Suppressor macrophage treated with lipopolysaccharide for 1 hour (primary cell): ENCODE measurements around the gene RNF207.

ENCODE experiments used
- DNase-seq, 3 donors: peaks; one replicate each; pipeline ENCODE4 v3.0.0-alpha.2; 2020 to 2022

The RNF207 gene

DNA sequence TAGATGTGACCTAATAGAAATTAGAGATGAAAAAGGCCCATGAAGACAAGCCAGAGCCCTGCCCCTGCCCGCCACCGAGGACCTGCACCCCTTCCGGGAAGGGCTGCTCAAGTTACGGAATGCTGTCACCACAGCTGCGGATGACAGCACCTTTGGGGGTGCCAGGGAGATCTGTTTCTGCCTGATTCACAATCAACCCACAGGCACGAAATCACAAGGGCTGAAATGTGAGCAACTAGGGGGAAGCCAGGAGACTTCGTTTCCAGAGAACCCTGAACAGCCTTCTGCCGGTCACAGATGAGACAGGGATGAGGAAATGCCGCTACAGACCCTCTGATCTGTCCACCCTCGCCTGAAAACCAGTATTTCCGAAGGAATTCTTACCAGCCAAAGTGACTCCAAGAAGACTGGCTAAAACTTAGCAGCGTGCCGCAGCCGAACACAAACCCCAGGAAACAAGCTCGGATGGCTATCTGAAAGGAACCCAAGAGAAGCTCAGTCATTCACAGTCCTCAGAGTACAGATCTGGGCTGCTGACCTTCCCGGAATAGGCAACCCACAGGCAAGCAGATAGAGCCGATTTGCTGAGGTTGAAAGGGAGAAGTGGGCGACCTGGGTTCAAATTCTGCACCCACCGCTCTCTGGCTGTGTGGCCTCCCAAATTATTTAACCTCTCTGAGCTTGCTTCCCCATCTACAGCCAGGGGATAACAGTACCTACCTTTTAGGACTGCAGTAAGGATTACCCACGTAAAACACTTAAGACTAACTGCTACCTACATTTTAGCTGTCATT, 28.8 kb downstream of the RNF207 start:
- DNase-seq: no peak

DNA sequence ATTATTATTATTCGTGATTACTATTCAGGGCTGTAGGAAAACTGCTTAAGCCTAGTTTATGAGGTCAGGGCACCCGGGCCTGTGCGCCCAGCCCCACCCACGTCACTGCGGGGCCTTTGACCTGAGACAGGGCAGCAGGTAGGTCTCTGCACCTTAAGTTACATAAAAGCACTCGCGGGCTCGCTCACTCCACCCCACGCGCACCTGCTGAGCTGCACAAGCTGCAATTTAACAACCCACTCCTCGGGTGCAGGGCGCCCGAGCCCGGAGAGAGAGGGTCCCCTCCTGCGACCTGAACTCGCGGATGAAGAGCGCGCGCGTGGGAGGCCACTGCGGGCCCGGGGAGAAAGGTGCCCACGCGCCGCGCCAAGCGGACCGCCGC, 29.4 kb downstream of the RNF207 start:
- DNase-seq: no peak

DNA sequence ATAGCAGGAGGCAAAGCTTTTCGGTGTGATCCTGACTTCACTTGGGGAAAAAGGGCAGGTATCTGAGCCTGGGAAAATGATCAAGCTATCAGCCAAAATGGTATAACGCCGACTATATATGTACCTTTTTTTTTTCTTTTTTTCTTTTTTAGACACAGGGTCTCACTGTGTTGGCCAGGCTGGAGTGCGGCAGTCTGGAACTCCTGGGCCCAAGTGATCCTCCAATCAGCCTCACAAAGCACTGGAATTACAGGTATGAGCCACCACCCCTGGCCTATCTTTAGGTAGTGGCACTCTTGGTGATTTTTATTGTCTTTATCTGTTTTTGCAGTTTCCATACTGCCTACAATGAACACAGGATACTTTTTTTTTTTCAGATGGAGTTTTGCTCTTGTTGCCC, 31.2 kb downstream of the RNF207 start:
- no peak for DNase-seq

DNA sequence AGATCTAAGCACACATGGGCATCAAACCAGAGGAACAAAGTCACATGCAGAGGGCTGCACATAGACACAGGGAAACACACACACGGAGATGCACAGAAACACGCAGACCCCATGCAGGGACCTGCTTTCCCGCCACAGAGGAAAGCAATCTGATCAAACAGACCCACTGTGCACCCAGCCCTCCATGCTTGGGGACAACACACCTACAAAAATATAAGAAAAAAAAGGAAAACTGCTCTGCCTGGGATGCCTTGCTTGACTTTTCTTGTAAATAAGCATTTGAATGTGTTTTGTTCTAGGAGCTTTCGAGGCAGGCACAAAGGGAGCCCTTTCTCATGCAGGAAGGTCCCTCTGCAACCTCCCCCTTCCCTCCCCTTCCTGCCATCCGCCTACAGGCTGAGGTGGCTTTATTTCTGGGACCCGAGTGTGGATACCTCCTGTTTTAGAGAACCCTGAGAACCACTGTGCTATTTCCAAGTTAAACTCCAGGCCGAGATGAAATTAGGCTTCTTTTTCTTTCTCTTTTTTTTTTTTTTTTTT, 33.4 kb downstream of the RNF207 start:
- peak in 1 of 3 donors; percentile 32 for DNase-seq

DNA sequence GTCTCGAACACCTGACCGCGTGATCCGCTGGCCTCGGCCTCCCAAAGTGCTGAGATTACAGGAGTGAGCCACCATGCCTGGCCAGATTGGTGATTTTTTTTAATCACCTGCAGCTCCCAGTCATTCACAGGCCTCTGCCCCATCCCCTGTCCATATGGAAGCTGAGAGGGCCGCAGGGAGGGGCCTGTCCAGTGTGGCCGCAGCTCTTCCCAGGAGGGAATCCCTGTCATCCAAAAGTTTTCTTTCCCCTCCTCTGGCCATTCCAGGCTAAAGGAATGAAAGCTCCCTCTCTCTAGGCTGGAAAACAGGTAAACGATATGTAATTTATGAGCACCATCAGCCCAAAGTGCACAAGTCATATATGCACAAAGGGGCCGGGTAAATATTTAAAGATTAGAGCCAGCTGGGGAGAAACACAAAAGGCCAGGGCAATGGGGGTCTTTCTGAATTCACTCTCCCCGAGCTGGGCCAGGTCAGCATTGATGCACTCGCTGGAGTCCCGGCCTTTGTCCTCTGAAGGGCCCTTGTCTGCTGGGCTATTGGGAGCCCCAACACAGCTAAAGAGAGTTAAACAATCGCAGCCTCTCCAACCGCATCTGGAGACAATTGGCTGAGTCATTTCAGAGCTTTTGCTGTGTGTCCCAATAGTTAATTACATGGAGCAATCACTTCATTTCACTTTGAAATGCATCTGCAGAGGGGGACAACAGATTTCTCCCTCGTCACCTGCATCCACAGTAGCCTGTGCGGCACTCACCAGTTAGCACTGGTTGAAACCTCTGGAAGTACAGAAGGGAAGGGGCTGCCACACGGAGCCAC, 34.2 kb downstream of the RNF207 start:
- peak in 1 of 3 donors; percentile 20 for DNase-seq

DNA sequence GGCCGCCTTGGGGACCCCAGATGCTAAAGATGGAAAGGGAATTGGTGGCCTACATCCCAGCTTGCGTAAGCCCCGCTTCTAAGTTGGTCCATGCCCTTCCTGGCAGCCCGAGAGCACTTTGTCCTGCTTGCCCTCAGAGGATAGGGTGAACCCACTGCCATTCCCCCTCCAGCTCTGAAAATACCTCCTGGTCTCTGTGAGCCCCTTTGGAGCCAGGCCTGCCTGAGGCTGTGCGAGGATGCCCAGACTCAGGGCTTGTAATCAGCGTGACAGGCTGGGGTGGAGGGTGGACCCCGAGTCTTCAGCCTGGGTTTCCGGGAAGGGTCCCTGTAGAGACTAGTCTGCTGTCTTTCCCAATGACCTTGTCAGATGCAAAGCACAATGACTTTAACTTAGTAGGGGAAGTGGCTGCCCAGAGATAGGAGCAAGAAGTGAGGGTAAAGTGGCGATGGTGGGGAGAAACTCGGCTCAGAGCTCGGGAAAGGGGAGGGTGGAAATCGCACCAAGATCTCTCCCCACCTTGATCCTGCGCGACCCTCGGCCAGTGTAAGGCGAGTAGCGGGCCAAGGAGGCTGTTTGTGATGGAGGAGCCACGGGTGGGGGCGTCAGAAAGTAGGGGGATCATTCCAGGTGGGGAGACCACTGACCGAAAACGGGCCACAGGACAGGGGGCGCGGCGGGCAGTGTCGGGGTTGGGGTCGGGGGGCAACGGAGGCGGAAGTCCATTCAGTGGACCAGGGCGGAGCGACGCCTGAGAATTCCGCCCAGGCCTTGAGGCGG, 35.4 kb downstream of the RNF207 start:
- DNase-seq: no peak

DNA sequence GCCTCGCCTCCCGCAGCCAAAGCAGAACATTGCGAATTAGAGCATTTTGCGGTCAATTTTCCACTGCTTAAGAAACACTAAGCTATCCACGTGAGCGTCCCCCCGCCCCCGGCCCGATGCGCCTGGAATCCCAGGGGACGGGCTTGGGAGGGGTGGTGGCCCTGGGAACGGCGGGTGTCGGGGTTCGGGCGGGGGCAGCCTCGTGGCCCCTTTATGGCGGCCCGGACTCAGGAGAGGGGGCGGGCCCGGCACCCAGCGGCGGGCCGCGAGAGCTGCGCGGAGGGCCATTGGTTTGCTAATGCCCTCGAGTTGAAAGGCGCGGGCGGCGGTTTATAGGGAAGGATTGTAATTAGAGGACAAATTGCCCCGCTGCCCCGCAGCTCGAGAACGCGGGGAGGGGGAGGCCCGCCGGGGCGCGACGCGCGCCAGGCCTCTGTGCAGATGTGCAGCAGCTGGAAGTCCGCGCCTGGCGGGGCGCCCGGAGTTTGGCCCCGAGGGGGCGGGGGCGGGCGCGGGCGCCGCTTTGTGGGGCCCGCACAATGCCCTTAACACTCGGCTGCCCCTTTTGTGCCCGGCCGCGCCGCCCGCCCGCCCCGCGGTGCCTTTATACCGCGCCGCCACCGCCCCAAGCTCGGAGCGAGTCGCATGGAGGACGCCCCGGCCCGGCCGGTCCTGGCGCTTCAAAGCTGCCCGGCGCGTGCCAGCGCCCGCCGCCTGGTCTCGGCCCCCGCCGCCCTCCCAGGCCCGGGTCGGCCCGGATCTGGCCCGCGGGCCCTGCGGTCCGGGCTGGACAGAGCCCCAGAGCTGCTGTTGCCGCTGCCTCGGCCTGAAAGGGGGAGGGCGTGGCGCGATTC, 36.2 kb downstream of the RNF207 start:
- peak in 2 of 3 donors; percentile 21 to 52 for DNase-seq

DNA sequence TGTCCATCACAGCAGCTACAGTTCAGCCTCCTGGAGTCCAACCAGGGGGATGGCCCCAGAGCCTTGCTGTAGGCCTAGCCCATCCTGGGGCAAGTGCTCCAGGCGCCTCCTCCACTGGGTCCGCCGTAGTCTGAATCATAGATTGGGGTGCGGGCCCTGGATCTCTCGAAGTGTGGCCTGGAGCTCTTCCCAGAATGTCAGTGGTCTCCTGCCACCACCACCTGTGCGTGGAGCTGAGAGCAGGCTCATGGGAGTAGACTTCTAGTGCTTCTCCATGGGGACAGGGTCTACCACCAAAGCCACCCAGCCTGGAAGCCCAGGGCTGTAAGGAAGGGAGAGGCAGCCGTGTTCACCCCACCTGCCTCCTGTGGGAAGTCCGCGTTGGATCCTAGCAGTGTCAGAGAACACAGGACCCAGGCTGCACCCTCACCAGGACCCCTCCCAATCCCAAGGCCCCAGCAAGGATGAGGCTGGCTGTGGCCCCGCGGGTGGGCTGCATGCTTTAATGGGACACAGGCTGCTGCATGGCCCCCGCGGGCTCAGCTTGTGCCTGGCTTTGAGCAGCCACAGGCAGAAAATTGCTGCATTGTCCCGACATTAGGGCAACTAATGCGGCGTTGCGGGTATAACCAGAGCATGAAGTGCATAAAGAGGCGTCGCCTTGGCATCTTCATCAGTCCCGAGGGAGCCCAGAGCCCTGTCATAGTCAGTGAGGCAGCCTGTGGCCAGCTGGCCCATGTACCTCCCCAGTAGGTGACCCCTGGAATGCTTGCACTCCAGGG, 37.3 kb downstream of the RNF207 start:
- DNase-seq: no peak

DNA sequence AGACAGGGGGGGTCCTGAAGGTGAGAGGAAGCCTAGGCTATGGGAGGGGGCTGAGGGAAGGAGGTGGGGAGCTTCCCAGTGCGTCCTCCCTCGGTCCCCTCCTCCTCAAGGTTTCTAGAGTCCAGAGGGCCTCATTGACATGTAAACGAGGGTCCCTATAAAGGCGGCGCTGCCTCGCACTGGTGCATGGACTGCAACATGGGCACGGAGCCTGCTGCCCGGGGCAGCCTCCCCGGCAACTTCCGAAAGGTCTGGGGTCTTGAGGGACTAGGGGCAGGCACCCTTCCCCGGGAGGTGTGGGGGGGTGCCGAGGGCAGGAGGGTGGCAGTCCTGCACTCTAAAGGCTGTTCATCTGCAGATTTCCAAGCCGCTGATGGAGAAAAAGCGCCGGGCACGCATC, 38.1 kb downstream of the RNF207 start, which contains the start of gene HES3:
Gene HES3 (plus strand): TSS at position 187 of the 400 bp plus-strand sequence. CDS start 187 bp downstream, at position 374.
- DNase-seq: no peak

DNA sequence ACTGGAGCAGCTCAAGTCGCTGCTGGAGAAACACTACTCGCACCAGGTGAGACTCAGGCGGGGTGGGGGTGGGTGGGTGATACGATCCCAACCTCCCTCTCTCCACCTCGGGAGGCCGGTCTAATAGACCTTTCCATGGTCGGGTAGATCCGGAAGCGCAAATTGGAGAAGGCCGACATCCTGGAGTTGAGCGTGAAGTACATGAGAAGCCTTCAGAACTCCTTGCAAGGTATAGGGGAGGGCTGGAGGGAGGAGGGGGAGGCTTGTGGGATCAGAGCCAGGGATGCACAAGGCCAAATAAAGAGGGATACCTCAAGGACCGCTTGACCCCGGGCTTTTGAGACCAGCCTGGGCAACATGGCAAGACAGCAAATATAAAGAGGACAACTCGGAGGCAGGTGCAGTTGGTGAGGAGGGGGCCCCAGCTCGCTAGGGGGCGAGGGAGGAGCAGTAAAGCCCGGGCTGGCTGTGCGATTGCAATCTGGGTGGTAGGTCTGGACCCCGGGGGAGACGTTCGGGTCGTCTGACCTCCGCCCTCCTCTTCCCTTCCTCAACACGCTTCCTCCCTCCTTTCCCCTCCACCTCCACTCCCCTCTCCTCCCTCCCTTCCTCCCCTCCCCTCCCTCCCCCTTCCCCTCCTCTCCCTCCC, 38.6 kb downstream of the RNF207 start:
- DNase-seq: no peak

DNA sequence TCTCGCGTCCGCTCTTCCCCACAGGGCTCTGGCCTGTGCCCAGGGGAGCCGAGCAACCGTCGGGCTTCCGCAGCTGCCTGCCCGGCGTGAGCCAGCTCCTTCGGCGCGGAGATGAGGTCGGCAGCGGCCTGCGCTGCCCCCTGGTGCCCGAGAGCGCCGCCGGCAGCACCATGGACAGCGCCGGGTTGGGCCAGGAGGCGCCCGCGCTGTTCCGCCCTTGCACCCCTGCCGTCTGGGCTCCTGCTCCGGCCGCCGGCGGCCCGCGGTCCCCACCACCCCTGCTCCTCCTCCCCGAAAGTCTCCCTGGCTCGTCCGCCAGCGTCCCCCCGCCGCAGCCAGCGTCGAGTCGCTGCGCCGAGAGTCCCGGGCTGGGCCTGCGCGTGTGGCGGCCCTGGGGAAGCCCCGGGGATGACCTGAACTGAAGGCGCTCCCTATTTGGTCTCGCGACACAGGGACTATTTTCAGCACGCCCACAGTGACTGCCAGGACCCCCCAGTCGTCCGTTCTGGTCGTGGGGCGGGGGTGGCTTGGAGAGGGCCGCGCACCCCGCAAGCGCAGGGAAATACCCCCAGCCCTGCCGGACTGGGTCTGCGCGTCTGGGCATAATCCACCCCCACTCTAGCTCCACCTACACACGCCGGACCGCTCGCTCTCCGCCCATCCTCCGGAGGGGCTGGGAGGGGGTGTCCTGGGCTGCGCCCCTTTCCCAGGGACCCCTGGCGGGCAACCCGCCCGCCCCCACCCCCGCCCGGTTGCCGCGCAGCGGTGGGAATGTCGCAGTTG, 39.4 kb downstream of the RNF207 start:
- peak; percentile 84 to 96 (median 94) for DNase-seq

DNA sequence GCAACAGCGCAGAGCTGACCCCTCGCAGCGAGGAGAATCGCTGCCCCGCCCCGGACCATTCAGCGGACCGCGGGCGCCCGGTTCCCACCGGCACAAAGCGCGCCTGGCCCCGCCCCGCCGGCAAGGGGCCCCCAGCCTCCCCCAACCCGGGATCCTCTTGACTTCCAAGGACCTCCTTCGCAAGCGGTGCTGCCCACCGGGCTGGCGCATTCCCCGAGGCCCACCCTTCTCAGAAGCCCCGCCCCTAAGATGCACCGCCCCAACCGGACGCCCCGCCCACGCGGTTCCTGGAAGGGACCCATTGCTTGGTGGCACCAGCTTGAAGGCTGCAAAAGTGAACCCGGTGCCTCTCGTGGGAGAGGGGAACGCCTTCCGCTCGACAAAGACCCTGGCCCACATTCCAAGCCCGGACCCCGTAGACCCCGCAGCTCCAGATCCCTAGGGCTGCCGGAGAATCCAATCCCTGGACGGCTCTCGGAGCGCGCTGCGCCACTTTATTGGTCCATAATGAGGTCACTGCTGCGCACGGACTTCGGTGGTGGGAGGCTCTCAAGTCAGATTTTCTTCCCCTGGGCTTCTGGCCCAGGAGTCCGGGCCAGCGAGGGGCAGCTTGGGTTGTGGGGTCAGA, 40.1 kb downstream of the RNF207 start:
- peak; percentile 38 to 59 (median 43) for DNase-seq

DNA sequence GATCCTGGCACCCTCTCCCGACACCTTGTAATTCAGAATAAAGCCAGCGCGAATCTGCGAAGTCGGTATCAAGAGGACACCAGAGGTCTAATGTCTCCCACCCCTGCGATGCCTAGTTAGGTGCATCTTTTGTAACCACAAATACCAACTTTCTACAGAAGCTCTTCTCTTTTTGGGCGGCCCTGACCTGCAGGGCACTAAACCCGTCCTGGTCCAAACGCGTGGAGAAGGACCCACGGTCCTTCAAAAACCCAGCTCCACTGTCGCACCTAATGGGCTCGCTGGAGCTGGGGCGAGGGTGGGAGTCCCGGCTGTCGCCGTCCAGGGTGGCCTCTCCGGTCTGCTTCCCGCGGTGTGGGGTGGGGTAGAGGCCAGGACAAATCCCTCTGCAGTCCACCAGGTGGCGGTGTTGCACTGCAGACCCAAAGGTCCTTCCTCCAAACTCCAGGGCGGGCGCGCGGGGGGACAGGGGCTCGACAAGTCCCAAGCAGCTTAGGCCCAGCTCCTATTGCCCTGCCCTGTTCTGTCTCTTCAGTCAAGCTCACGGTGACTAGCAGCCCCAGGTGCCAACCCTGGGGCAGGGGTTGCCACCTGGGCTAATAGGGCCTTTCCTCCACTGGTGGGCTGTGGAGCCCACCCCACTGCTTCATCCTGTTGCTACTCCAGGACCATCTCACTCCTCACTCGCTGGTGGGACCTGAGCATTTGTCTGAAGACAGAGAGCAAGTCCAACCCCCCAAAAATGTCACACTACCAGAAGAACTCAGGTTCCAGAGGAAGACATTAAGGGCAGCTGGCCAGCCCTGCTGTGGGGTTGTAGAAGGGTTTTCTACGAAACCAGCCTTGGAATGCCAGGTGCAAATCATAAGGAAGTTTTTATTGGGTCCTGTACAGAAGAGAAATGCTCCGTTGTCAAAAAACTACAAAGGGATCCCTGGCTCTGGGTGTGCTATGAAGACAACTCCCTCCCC, 40.9 kb downstream of the RNF207 start:
- peak; percentile 82 to 91 (median 85) for DNase-seq

DNA sequence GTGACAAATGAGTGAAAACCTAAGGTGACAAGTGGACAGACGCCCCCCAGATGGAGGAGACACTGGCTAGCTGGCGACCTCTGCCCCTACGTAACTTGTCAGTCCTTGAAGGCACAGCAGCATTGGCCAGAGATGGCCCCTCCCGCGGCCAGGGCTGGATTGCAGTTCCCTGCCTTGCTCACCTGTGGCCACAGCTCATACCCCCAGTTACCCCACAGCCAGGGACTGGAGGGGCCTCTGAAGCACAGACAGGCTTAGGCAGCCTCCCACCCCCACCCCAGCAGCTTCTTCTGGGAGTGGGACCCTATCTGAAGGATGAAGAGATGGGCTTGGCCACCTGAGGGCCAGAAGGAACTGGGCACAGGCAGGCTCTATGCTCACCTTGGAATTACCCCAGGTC, 41.7 kb downstream of the RNF207 start:
- DNase-seq: no peak

DNA sequence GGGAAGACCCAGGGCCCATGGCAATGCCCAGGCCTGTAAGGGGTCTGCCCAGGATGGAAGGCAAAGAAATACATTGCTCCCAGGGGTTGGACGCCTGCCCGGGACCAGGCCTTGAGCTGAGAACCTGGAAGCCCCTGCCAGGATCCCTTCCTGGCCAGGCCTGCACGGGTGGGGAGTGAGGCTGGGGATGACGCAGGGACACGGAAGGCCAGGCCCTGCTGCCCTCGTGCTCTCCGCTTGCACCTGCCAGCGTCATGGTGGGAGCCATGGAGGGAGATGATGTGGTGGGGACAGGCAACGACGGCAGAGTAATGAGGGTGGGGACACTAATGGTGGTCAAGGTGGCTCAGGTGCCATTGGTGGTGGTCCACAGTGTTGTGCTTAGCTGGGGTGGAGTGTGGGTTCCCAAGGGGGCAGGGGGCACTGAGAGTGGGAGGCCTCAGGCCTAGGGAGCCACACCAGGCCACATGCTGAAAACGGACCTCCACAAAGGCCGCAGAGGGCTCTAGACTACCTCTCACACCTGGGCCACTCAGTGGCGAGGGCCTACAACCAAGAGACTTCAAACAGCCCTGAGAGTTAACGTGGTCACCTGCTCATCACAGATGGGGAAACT, 42.4 kb downstream of the RNF207 start:
- DNase-seq: no peak

DNA sequence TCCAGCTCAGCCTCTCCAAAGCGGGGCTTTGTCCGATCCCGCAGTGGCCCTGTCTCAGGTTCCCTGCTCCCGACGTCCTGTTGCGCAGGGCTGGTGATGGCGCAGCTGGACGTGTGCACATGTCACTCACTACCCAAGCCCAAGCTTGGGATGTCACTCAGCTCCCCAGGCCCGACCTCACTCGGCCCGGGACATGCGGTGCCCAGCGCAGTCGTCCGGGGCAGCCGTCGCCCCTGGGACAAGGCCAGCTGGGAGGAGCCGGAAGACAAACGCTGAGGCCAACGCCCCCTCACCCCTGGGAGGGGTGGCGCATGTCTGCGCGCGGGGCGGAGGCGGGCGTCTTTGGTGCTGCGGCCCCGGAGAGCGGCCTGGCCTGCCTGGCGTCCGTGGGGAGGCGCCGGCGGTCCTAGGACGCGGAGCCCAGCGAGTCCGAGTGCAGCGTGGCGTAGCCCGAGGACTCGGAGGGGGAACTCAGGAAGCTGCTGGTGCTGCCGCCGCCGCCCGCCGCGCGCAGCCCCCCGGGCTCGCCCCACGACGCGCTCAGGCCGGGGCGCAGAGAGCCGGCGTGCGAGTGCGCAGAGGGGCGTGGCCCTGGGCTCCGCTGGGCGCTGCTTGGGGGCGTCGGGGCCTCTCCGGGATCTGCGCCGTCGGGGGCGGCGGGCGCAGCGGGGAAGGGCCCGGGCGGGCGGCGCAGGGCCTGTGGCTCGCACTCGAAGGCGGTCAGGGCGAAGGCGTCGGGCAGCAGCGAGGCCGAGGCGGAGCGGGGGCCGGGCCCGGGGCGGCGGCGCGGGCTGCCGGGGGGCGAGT, 43.2 kb downstream of the RNF207 start:
- peak; percentile 46 to 51 (median 51) for DNase-seq
